PC-9 (cell line): Measurements from ENCODE around the gene IFNAR2. TPM values are rescaled to one million over a fixed set of nuclear protein-coding genes. Genes with fewer than 3 reads are reported as not detected.

ENCODE experiments used
- BruUV-seq: library from RNA; stranded (reverse); fragments of 400-500 nt; replicated peaks from 2 replicates; lab custom pipeline; 2021; lab: Mats Ljungman, UMichigan
- CTCF ChIA-PET: fragments of 300-600 bp; sonication (Branson Sonifier 250); formaldehyde crosslinking; loops from one replicate; lab custom pipeline; 2022; ENCODE audit warnings: antibody characterized with exemption; lab: Charles Lee
- POLR2A ChIA-PET: fragments of 300-600 bp; sonication (Branson Sonifier 250); formaldehyde crosslinking; loops from one replicate; lab custom pipeline; 2022; ENCODE audit warnings: antibody characterized with exemption; ENCODE audit not compliant: unreplicated experiment; lab: Charles Lee
- DNase-seq, 2 experiments: peaks; one replicate each; pipeline versions ENCODE4 v3.0.0 to v3.0.0-alpha.2; 2015 to 2022; ENCODE audit warnings: mixed read lengths in 1 of 2
- H2AFZ ChIP-seq: fragments of 200-600 bp; sonication (generic); 2 replicates; pipeline ENCODE4 v1.8.1; 2017; ENCODE audit warnings: antibody characterized with exemption
- H3F3A ChIP-seq: fragments of 200-600 bp; sonication (generic); 2 replicates; pipeline ENCODE4 v1.8.1; 2017; ENCODE audit warnings: antibody characterized with exemption, mild to moderate bottlenecking, low read depth; ENCODE audit not compliant: insufficient read depth
- H3K27ac ChIP-seq: fragments of 200-600 bp; sonication (generic); 2 replicates; pipeline ENCODE4 v1.6.1; 2016; ENCODE audit warnings: mixed run types
- H3K27me3 ChIP-seq: fragments of 200-600 bp; sonication (generic); 2 replicates; pipeline ENCODE4 v1.6.1; 2016; ENCODE audit warnings: low read depth, mixed run types; ENCODE audit not compliant: insufficient read depth
- H3K36me3 ChIP-seq: fragments of 200-600 bp; sonication (generic); 2 replicates; pipeline ENCODE4 v1.6.1; 2016; ENCODE audit warnings: low read depth, mixed run types
- H3K4me1 ChIP-seq: fragments of 200-600 bp; sonication (generic); replicated peaks from 2 replicates; pipeline ENCODE4 v1.6.1; 2016; ENCODE audit warnings: mixed run types; ENCODE audit not compliant: insufficient read depth
- H3K4me2 ChIP-seq: fragments of 200-600 bp; sonication (generic); 2 replicates; pipeline ENCODE4 v1.6.1; 2017; ENCODE audit warnings: mixed run types
- H3K4me3 ChIP-seq: fragments of 200-600 bp; sonication (generic); 2 replicates; pipeline ENCODE4 v1.6.1; 2016; ENCODE audit warnings: mixed run types
- H3K79me2 ChIP-seq: fragments of 200-600 bp; sonication (generic); 2 replicates; pipeline ENCODE4 v1.6.1; 2017; ENCODE audit warnings: low read depth, mixed run types
- H3K9me2 ChIP-seq: fragments of 200-600 bp; sonication (generic); 2 replicates; pipeline ENCODE4 v1.8.1; 2017; ENCODE audit warnings: mild to moderate bottlenecking; ENCODE audit not compliant: insufficient read depth
- H3K9me3 ChIP-seq: fragments of 200-600 bp; sonication (generic); 2 replicates; pipeline ENCODE4 v1.8.1; 2016; ENCODE audit warnings: low read depth; ENCODE audit not compliant: insufficient read depth
- H4K20me1 ChIP-seq: fragments of 200-600 bp; sonication (generic); 2 replicates; pipeline ENCODE4 v1.8.1; 2017; ENCODE audit not compliant: insufficient read depth
- CTCF ChIP-seq: fragments of 200-600 bp; sonication (generic); conservative IDR thresholded peaks from 2 replicates; pipeline ENCODE4 v1.6.1; 2017; ENCODE audit warnings: mixed run types, antibody characterized with exemption, mild to moderate bottlenecking, moderate library complexity
- EZH2 ChIP-seq: fragments of 200-600 bp; sonication (generic); IDR thresholded peaks from 2 replicates; pipeline ENCODE4 v1.8.0; 2017; ENCODE audit warnings: antibody characterized with exemption, low read depth
- intact Hi-C: fragments of 100-400 bp; cut with micrococcal nuclease; formaldehyde crosslinking; loops from one replicate; pipeline ENCODE4 v1.10.0; 2022; ENCODE audit not compliant: unreplicated experiment
- total RNA-seq: library from RNA; stranded (reverse); gene quantifications from 2 replicates; pipeline ENCODE4 v1.2.3, GENCODE V29; 2021

IFNAR2 gene
- total RNA-seq, 1 experiment from 2014 or later = 10.3 TPM

GRCh38 chr21:33262921-33263320, 33.2 kb downstream of the IFNAR2 start:
- DNase-seq = no peak
- intact Hi-C loops = no loop called here
- H3K27me3 ChIP-seq = no peaks in the 10 kb centered on the region
- no peak overlapping the region for H3K27ac ChIP-seq
- no peak overlapping the region for H3K4me3 ChIP-seq
- peaks cover 10% of the 10 kb centered on the region; the same call in 1 of the 2 replicates for H3K4me1 ChIP-seq
- no peaks in the 10 kb centered on the region for H3K9me3 ChIP-seq
- no peaks in the 10 kb centered on the region for H3K36me3 ChIP-seq
- H3K79me2 ChIP-seq = no peaks in the 10 kb centered on the region
- no peaks in the 10 kb centered on the region for H3K9me2 ChIP-seq
- no peaks in the 10 kb centered on the region for H4K20me1 ChIP-seq
- H2AFZ ChIP-seq = no peak overlapping the region
- ChIA-PET CTCF (interaction anchor here (0.5 kb wide), 1 partner anchor 142 kb away, joined by 3 read pairs; no protein-coding TSS in a partner anchor), POLR2A (no interaction called here)
- no peak for TF ChIP-seq EZH2
- TF ChIP-seq CTCF = no peak
- H3F3A ChIP-seq = peaks cover 7% of the 10 kb centered on the region; the same call in 1 of the 2 replicates
- BruUV-seq = no TSS peak
- no peak overlapping the region for H3K4me2 ChIP-seq

GRCh38 chr21:33264561-33264960, 34.8 kb downstream of the IFNAR2 start:
- no peaks in the 10 kb centered on the region for H3K36me3 ChIP-seq
- DNase-seq = no peak
- peaks cover 17% of the 10 kb centered on the region for H3K4me1 ChIP-seq
- intact Hi-C loops = no loop called here
- H3K27ac ChIP-seq = no peak overlapping the region
- no peaks in the 10 kb centered on the region for H3K27me3 ChIP-seq
- H2AFZ ChIP-seq = no peak overlapping the region
- CTCF ChIA-PET = no interaction called here
- BruUV-seq = no TSS peak
- POLR2A ChIA-PET = no interaction called here
- H3K79me2 ChIP-seq = no peaks in the 10 kb centered on the region
- H3K9me3 ChIP-seq = no peaks in the 10 kb centered on the region
- H3F3A ChIP-seq = peaks cover 20% of the 10 kb centered on the region; the same call in 1 of the 2 replicates
- TF ChIP-seq CTCF (no peak), EZH2 (no peak)
- H4K20me1 ChIP-seq = no peaks in the 10 kb centered on the region
- no peak overlapping the region for H3K4me3 ChIP-seq
- no peaks in the 10 kb centered on the region for H3K9me2 ChIP-seq
- H3K4me2 ChIP-seq = no peak overlapping the region

GRCh38 chr21:33265664-33266049, 35.9 kb downstream of the IFNAR2 start:
- peak overlapping the region; percentile 83 for H3K4me2 ChIP-seq
- ChIA-PET CTCF (interaction anchor here (0.6 kb wide), 1 partner anchor 585 kb away, joined by 3 read pairs; no protein-coding TSS in a partner anchor), POLR2A (no interaction called here)
- no peaks in the 10 kb centered on the region for H4K20me1 ChIP-seq
- TF ChIP-seq CTCF = no peak
- no peak for TF ChIP-seq EZH2
- no peaks in the 10 kb centered on the region for H3K36me3 ChIP-seq
- peaks cover 23% of the 10 kb centered on the region for H3K4me1 ChIP-seq
- no peaks in the 10 kb centered on the region for H3K27me3 ChIP-seq
- H3K27ac ChIP-seq = no peak overlapping the region
- peak overlapping the region; percentile 91 for H2AFZ ChIP-seq
- intact Hi-C loops = loop anchor here (5.0 kb wide), 1 partner anchor 62 kb away; no protein-coding TSS in a partner anchor
- H3F3A ChIP-seq = peaks cover 26% of the 10 kb centered on the region; the same call in 1 of the 2 replicates
- peak overlapping the region; percentile 71 for H3K4me3 ChIP-seq
- DNase-seq = peak in 1 of 2 experiments; percentile 57
- H3K9me3 ChIP-seq = no peaks in the 10 kb centered on the region
- H3K9me2 ChIP-seq = no peaks in the 10 kb centered on the region
- no TSS peak for BruUV-seq
- H3K79me2 ChIP-seq = no peaks in the 10 kb centered on the region
